ENCODE measurements around the gene ZBTB46. TPM values are rescaled to one million over a fixed set of nuclear protein-coding genes. Genes with fewer than 3 reads are reported as not detected.
A peak's percentile ranks its signal among the peaks of the same experiment; 100 is the strongest.

The ZBTB46 gene
- total and polyA plus RNA-seq, 10 of the 15 experiments (the other 5 are each of a cell fraction or from before 2014, with no cell fraction given), result 0.15 to 0.92 (median 0.34) TPM

- TF ChIP-seq, protein P1, sequence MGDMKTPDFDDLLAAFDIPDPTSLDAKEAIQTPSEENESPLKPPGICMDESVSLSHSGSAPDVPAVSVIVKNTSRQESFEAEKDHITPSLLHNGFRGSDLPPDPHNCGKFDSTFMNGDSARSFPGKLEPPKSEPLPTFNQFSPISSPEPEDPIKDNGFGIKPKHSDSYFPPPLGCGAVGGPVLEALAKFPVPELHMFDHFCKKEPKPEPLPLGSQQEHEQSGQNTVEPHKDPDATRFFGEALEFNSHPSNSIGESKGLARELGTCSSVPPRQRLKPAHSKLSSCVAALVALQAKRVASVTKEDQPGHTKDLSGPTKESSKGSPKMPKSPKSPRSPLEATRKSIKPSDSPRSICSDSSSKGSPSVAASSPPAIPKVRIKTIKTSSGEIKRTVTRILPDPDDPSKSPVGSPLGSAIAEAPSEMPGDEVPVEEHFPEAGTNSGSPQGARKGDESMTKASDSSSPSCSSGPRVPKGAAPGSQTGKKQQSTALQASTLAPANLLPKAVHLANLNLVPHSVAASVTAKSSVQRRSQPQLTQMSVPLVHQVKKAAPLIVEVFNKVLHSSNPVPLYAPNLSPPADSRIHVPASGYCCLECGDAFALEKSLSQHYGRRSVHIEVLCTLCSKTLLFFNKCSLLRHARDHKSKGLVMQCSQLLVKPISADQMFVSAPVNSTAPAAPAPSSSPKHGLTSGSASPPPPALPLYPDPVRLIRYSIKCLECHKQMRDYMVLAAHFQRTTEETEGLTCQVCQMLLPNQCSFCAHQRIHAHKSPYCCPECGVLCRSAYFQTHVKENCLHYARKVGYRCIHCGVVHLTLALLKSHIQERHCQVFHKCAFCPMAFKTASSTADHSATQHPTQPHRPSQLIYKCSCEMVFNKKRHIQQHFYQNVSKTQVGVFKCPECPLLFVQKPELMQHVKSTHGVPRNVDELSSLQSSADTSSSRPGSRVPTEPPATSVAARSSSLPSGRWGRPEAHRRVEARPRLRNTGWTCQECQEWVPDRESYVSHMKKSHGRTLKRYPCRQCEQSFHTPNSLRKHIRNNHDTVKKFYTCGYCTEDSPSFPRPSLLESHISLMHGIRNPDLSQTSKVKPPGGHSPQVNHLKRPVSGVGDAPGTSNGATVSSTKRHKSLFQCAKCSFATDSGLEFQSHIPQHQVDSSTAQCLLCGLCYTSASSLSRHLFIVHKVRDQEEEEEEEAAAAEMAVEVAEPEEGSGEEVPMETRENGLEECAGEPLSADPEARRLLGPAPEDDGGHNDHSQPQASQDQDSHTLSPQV (IDR thresholded peaks at IDR 0.05), result no peak
- no peak for TF ChIP-seq ZNF274 (IDR thresholded peaks at IDR 0.05; ENCODE audit: insufficient read depth, insufficient read length)
- peak; percentile 75; the same call in 1 of the 2 replicates for TF ChIP-seq POLR2AphosphoS2 (IDR thresholded peaks at IDR 0.05; ENCODE audit: low read depth, low read length)
- no peak for TF ChIP-seq MTA2 (IDR thresholded peaks at IDR 0.05; ENCODE audit: low read depth)
- TF ChIP-seq, protein P2, sequence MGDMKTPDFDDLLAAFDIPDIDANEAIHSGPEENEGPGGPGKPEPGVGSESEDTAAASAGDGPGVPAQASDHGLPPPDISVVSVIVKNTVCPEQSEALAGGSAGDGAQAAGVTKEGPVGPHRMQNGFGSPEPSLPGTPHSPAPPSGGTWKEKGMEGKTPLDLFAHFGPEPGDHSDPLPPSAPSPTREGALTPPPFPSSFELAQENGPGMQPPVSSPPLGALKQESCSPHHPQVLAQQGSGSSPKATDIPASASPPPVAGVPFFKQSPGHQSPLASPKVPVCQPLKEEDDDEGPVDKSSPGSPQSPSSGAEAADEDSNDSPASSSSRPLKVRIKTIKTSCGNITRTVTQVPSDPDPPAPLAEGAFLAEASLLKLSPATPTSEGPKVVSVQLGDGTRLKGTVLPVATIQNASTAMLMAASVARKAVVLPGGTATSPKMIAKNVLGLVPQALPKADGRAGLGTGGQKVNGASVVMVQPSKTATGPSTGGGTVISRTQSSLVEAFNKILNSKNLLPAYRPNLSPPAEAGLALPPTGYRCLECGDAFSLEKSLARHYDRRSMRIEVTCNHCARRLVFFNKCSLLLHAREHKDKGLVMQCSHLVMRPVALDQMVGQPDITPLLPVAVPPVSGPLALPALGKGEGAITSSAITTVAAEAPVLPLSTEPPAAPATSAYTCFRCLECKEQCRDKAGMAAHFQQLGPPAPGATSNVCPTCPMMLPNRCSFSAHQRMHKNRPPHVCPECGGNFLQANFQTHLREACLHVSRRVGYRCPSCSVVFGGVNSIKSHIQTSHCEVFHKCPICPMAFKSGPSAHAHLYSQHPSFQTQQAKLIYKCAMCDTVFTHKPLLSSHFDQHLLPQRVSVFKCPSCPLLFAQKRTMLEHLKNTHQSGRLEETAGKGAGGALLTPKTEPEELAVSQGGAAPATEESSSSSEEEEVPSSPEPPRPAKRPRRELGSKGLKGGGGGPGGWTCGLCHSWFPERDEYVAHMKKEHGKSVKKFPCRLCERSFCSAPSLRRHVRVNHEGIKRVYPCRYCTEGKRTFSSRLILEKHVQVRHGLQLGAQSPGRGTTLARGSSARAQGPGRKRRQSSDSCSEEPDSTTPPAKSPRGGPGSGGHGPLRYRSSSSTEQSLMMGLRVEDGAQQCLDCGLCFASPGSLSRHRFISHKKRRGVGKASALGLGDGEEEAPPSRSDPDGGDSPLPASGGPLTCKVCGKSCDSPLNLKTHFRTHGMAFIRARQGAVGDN (IDR thresholded peaks at IDR 0.05), result peak; percentile 71
- TF ChIP-seq ZNF217 (IDR thresholded peaks at IDR 0.05), result no peak
- TF ChIP-seq ZSCAN29 (IDR thresholded peaks at IDR 0.05), result no peak
- TF ChIP-seq EP300 (IDR thresholded peaks at IDR 0.05; ENCODE audit: borderline replicate concordance in 1 of 2, control insufficient read depth in 1 of 2, low read depth in 2 of 2, low read length in 2 of 2), result 0 out of 4 replicates have a peak, but pooled peaks of 1 of the 2 experiments have one; percentile 19
- TF ChIP-seq, protein P3, sequence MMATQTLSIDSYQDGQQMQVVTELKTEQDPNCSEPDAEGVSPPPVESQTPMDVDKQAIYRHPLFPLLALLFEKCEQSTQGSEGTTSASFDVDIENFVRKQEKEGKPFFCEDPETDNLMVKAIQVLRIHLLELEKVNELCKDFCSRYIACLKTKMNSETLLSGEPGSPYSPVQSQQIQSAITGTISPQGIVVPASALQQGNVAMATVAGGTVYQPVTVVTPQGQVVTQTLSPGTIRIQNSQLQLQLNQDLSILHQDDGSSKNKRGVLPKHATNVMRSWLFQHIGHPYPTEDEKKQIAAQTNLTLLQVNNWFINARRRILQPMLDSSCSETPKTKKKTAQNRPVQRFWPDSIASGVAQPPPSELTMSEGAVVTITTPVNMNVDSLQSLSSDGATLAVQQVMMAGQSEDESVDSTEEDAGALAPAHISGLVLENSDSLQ (IDR thresholded peaks at IDR 0.05), result peak; percentile 71
- TF ChIP-seq YBX1 (IDR thresholded peaks at IDR 0.05), result no peak
- TF ChIP-seq POU2F2 (IDR thresholded peaks at IDR 0.05; ENCODE audit: borderline replicate concordance, low read depth, low read length), result no peak
- TF ChIP-seq CEBPB (IDR thresholded peaks at IDR 0.05; ENCODE audit: borderline replicate concordance in 1 of 2, low read depth in 2 of 2, low read length in 2 of 2), result peak in 1 of 2 experiments; percentile 67; a peak in 1 of 4 replicates
- TF ChIP-seq SP1 (IDR thresholded peaks at IDR 0.05; ENCODE audit: low read depth, low read length), result peak; percentile 94
- TF ChIP-seq EZH2 (IDR thresholded peaks at IDR 0.05; ENCODE audit: borderline replicate concordance, control insufficient read depth, low read depth, low read length), result no peak
- no peak; the same call in 1 of the 2 replicates for TF ChIP-seq PML (IDR thresholded peaks at IDR 0.05; ENCODE audit: low read length)
- no peak for TF ChIP-seq IRF4 (IDR thresholded peaks at IDR 0.05; ENCODE audit: low read depth, low read length)
- no peak for TF ChIP-seq ZNF622 (IDR thresholded peaks at IDR 0.05)
- TF ChIP-seq, protein P4, sequence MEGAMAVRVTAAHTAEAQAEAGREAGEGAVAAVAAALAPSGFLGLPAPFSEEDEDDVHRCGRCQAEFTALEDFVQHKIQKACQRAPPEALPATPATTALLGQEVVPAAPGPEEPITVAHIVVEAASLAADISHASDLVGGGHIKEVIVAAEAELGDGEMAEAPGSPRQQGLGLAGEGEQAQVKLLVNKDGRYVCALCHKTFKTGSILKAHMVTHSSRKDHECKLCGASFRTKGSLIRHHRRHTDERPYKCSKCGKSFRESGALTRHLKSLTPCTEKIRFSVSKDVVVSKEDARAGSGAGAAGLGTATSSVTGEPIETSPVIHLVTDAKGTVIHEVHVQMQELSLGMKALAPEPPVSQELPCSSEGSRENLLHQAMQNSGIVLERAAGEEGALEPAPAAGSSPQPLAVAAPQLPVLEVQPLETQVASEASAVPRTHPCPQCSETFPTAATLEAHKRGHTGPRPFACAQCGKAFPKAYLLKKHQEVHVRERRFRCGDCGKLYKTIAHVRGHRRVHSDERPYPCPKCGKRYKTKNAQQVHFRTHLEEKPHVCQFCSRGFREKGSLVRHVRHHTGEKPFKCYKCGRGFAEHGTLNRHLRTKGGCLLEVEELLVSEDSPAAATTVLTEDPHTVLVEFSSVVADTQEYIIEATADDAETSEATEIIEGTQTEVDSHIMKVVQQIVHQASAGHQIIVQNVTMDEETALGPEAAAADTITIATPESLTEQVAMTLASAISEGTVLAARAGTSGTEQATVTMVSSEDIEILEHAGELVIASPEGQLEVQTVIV (IDR thresholded peaks at IDR 0.05; ENCODE audit: borderline replicate concordance, partially characterized antibody), result peak; percentile 71
These were observed 34.0 kb upstream of the ZBTB46 start, which contains the start of gene TPD52L2 (continued) for GRCh38 chr20:63864978-63865640.

Measured in GM12878 (cell line).